ENCODE results near the gene SLC23A3.

DNA sequence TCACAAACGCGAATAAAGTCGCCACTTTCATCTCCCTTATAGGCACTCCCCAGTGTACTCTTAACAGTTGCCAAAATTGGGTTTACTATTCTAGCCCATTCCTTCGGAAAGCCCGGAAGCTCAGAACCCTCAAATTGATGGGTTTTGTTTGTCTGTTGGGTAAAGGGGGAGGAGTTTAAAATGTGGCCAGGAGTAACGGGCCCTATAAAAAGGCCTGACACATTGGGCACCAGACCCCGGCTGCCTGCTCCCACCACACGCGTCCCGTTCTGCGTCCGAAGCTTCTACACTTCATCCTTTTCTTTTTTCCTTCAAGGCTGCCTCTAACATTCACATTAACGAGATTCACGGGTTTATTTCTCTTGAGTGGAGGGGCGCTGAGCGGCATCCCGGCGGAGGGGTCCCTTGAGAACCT is 10.1 kb downstream of the SLC23A3 start:
- TF ChIP-seq, protein P1, sequence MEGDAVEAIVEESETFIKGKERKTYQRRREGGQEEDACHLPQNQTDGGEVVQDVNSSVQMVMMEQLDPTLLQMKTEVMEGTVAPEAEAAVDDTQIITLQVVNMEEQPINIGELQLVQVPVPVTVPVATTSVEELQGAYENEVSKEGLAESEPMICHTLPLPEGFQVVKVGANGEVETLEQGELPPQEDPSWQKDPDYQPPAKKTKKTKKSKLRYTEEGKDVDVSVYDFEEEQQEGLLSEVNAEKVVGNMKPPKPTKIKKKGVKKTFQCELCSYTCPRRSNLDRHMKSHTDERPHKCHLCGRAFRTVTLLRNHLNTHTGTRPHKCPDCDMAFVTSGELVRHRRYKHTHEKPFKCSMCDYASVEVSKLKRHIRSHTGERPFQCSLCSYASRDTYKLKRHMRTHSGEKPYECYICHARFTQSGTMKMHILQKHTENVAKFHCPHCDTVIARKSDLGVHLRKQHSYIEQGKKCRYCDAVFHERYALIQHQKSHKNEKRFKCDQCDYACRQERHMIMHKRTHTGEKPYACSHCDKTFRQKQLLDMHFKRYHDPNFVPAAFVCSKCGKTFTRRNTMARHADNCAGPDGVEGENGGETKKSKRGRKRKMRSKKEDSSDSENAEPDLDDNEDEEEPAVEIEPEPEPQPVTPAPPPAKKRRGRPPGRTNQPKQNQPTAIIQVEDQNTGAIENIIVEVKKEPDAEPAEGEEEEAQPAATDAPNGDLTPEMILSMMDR (IDR thresholded peaks at IDR 0.05; ENCODE audit: low read length): no peak
- no peak for TF ChIP-seq EZH2phosphoT487 (IDR thresholded peaks at IDR 0.05; ENCODE audit: low read length)
- no peak for TF ChIP-seq EZH2 (optimal IDR thresholded peaks at IDR 0.05; ENCODE audit: low read depth, low read length)
